ENCODE measurements around the gene DPP4. TPM values are rescaled to one million over a fixed set of nuclear protein-coding genes. Genes with fewer than 3 reads are reported as not detected.
A peak's percentile ranks its signal among the peaks of the same experiment; 100 is the strongest.

DPP4 gene
- total and polyA plus RNA-seq, 12 donors: 1.1 to 8.3 (median 4.1) TPM

DNA sequence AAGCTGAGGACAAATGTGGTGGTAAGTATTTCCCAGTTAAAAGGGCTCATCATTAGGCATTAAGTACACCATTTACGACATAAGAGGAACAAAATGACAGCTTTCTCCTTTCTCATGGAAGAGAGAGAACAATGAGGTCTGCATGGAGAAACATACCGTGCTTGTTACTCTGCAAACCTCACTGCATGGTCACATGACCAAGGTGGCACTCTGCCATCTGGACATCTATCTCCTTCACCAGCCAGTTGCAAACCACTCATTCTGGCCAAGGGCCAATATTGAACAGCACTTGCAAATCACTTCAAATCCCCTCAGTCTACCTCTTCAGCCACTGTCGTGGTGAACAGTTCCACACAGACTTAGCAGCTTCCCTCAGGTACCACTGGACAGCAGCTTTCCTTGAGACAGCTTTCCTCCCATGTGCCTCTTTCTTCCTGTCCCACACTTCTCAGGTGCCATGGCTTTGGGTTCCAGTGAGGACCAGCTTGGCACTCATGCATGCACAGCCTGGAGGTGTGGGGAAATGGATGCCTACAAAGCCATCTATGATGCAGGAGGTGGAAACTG, 29.5 kb upstream of the DPP4 start:
- Histone ChIP-seq H3K27me3 (no peaks in the 10 kb centered on the region), H3K4me1 (peaks cover 0 to 13% (median 5%) of the 10 kb centered on the region in 9 donors), H3K27ac (no peak overlapping the region), H3K36me3 (no peaks in the 10 kb centered on the region), H3K4me3 (no peak overlapping the region), H3K9me3 (no peaks in the 10 kb centered on the region)
- ATAC-seq: peak in 1 of 8 donors; percentile 13
- no peak for DNase-seq
- intact Hi-C loops (cut with DNase I): no loop called here
- TF ChIP-seq, protein P1, sequence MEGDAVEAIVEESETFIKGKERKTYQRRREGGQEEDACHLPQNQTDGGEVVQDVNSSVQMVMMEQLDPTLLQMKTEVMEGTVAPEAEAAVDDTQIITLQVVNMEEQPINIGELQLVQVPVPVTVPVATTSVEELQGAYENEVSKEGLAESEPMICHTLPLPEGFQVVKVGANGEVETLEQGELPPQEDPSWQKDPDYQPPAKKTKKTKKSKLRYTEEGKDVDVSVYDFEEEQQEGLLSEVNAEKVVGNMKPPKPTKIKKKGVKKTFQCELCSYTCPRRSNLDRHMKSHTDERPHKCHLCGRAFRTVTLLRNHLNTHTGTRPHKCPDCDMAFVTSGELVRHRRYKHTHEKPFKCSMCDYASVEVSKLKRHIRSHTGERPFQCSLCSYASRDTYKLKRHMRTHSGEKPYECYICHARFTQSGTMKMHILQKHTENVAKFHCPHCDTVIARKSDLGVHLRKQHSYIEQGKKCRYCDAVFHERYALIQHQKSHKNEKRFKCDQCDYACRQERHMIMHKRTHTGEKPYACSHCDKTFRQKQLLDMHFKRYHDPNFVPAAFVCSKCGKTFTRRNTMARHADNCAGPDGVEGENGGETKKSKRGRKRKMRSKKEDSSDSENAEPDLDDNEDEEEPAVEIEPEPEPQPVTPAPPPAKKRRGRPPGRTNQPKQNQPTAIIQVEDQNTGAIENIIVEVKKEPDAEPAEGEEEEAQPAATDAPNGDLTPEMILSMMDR (IDR thresholded peaks at IDR 0.05): no peak
- 75 to 79% methylated on average over 3 of the region's 3 CpGs for WGBS, 2 donors

DNA sequence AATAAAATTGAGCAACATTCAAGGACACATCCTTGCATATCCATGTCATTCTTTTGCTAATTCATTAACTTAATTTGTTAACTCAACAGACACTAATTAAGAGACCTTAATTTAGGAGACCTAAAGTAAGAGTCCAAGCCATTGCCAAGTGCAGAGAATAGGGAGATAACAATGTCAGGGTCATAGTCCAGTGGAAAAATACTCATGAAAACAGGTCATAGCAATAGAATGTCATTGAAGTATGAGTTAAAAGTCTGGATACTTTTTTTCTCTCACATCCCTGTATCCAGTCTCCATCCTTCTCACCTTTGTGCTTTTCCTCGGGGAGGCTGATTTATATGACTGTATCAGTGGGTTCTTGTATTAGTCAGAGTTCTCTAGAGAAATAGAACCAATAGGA, 26.6 kb upstream of the DPP4 start:
- no peaks in the 10 kb centered on the region for H3K9me3 ChIP-seq
- TF ChIP-seq, protein P1 (IDR thresholded peaks at IDR 0.05): no peak
- H3K27ac ChIP-seq: no peak overlapping the region
- ATAC-seq (no peak), DNase-seq (no peak)
- intact Hi-C loops (cut with DNase I): no loop called here
- H3K4me1 ChIP-seq: no peaks in the 10 kb centered on the region
- WGBS, 2 donors: 38 to 85% methylated on average over 1 of the region's 1 CpG
- H3K4me3 ChIP-seq: no peak overlapping the region
- no peaks in the 10 kb centered on the region for H3K36me3 ChIP-seq
- H3K27me3 ChIP-seq: no peaks in the 10 kb centered on the region

DNA sequence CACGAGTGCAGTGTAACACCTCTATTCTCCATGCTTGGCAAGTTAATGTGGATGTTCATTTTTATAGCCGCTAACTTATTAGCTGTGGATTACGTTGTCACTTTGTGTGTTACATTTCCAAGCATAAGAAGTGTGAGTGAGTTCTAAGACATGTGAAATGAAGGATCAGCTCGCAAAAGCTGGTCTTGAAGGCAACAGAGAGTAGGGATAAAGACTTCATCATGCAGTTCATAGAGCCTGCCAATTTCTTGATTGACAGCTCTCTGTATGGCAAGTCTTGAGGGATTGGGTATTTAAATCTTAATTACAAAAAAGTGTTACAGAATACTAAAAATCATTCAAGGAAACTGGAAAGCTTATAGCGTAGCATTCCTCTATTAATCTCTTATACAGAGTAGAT, 25.8 kb upstream of the DPP4 start:
- Histone ChIP-seq H3K27ac (no peak overlapping the region), H3K4me1 (no peaks in the 10 kb centered on the region), H3K27me3 (no peaks in the 10 kb centered on the region), H3K4me3 (no peak overlapping the region), H3K36me3 (no peaks in the 10 kb centered on the region), H3K9me3 (no peaks in the 10 kb centered on the region)
- 96% methylated on average over 5 of the region's 5 CpGs for WGBS, 2 donors
- DNase-seq (no peak), ATAC-seq (no peak)
- TF ChIP-seq, protein P1 (IDR thresholded peaks at IDR 0.05): no peak
- intact Hi-C loops (cut with DNase I): no loop called here

DNA sequence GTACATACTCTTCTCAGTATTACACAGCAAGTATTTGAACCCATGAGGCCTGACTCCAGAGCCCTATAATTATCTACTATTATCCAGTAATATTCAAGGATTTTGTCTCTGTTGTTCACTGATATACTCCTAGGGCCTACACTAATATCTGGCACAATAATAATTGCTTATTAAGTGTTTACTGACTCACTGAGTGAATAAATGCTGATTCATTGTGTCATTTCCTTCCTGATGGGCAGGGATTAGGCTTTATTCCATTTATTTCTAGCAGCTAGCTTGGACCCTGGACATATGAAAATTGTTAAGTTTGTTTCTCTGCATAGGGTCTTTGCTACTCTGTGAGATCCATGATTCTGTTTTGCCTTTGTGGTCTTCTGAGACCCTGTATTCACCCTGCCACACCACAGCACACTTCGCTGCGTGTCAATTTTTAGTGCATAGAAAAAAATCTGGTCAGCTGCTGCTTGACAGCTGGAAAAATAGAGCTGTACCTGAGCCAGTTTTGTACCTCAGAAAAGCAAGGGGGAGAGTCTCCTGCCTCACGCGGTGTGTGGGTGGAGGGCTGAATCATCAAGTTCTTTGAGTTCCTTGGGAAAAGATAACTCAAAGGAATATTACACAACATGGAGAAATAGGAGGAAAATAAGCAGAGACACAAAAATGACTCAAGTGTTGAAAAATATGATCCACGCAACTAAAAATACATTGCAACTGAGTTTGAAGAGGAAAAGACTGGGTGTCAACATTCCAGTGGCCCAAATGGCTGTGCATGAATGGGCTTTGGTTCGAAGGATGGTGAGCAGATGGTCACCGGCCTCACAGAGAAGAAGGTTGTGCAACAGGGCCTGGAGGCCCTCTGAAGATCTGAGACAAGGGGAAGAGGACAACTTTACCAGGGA, 18.9 kb upstream of the DPP4 start:
- peak in 7 of 8 donors; percentile 74 to 90 (median 84) for ATAC-seq
- DNase-seq: peak; percentile 22 to 38
- Histone ChIP-seq H3K27me3 (no peaks in the 10 kb centered on the region), H3K4me1 (peaks cover 0 to 43% (median 20%) of the 10 kb centered on the region in 9 donors), H3K27ac (peak overlapping the region in 8 of 10 donors; percentile 23 to 67 (median 36)), H3K9me3 (no peaks in the 10 kb centered on the region), H3K4me3 (no peak overlapping the region), H3K36me3 (no peaks in the 10 kb centered on the region)
- 56 to 71% methylated on average over 7 of the region's 7 CpGs for WGBS, 2 donors
- intact Hi-C loops (cut with DNase I): no loop called here
- TF ChIP-seq, protein P1 (IDR thresholded peaks at IDR 0.05): no peak
